Sigmoid colon (tissue), 4 donors: ENCODE data around the gene FRMD8.

ENCODE experiments used
- POLR2A ChIP-seq, 2 donors: fragments of 450-650 bp; IDR thresholded peaks; one replicate each; pipeline ENCODE4 v1.6.1; 2016; ENCODE audit warnings: antibody characterized with exemption in 2 of 2, mild to moderate bottlenecking in 2 of 2, moderate library complexity in 2 of 2
- POLR2AphosphoS5 ChIP-seq, 4 donors: sonication (generic); formaldehyde crosslinking; IDR thresholded peaks; one replicate each; pipeline ENCODE4 v1.6.1; 2017; ENCODE audit warnings: antibody characterized with exemption in 4 of 4
- TF ChIP-seq, protein P1 (sequence below), 4 experiments: fragments of 450-650 bp in 3 of 4; fragments of 200-600 bp in 1 of 4; IDR thresholded peaks; one replicate each; pipeline ENCODE4 v1.5.1; 2016 to 2019; ENCODE audit warnings: antibody characterized with exemption in 4 of 4, mild to moderate bottlenecking in 3 of 4, moderate library complexity in 2 of 4

DNA sequence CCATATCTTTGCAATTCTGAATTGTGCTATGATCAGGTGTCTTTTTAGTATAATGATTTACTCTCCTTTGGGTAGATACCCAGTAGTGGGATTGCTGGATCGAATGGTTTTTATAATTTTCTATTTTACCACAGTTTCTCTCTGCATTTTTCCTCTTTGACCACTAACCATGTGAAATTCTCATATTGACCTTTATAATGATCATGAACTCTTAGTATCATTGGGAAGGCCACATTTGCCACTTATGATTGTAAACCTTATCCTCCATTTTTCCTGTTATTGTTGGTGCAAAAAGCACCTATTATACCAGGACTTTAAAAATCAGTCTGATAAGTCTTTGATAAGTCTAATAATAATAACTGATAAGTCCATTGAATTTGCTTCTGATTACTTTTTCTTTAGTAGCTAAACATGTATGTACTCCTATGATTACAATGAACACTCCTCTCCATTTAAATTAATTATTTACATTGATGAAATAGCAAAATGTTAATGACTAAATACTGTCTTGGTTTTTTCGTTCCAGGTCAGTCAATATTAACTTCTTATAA is 45.7 kb downstream of the FRMD8 start:
- TF ChIP-seq, protein P1, sequence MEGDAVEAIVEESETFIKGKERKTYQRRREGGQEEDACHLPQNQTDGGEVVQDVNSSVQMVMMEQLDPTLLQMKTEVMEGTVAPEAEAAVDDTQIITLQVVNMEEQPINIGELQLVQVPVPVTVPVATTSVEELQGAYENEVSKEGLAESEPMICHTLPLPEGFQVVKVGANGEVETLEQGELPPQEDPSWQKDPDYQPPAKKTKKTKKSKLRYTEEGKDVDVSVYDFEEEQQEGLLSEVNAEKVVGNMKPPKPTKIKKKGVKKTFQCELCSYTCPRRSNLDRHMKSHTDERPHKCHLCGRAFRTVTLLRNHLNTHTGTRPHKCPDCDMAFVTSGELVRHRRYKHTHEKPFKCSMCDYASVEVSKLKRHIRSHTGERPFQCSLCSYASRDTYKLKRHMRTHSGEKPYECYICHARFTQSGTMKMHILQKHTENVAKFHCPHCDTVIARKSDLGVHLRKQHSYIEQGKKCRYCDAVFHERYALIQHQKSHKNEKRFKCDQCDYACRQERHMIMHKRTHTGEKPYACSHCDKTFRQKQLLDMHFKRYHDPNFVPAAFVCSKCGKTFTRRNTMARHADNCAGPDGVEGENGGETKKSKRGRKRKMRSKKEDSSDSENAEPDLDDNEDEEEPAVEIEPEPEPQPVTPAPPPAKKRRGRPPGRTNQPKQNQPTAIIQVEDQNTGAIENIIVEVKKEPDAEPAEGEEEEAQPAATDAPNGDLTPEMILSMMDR (IDR thresholded peaks at IDR 0.05) = no peak
- TF ChIP-seq POLR2AphosphoS5 (IDR thresholded peaks at IDR 0.05) = peak in 3 of 4 donors; percentile 5 to 40 (median 30)
- TF ChIP-seq POLR2A (IDR thresholded peaks at IDR 0.05) = peak in 1 of 2 donors; percentile 11
